Liver (tissue), 3 donors: Measurements from ENCODE around the gene CRB1.

Experiments
- FOXA1 ChIP-seq: IDR thresholded peaks from 2 replicates; pipeline ENCODE4 v1.6.1; 2016; ENCODE audit warnings: antibody characterized with exemption
- GABPA ChIP-seq, 2 donors: IDR thresholded peaks in 1 of 2; conservative IDR thresholded peaks in 1 of 2; 2 replicates each; pipeline ENCODE4 v1.6.1; 2016; ENCODE audit warnings: antibody characterized with exemption in 2 of 2, mild to moderate bottlenecking in 1 of 2, moderate library complexity in 1 of 2
- JUND ChIP-seq, 2 donors: IDR thresholded peaks; 2 replicates each; pipeline ENCODE4 v1.6.1; 2016; ENCODE audit warnings: antibody characterized with exemption in 2 of 2
- TAF1 ChIP-seq: conservative IDR thresholded peaks from 2 replicates; pipeline ENCODE4 v1.6.1; 2016; ENCODE audit warnings: antibody characterized with exemption, mild to moderate bottlenecking
- YY1 ChIP-seq: IDR thresholded peaks from 2 replicates; pipeline ENCODE4 v1.6.1; 2016; ENCODE audit warnings: antibody characterized with exemption, mild to moderate bottlenecking
- TF ChIP-seq, protein P1 (sequence below): fragments of 150-350 bp; IDR thresholded peaks from 2 replicates; pipeline ENCODE4 v1.5.1; 2017; ENCODE audit warnings: improper control_type of control experiment, low read depth, low read length; ENCODE audit not compliant: missing input control
- TF ChIP-seq, protein P2 (sequence below): IDR thresholded peaks from 2 replicates; pipeline ENCODE4 v1.6.1; 2016; ENCODE audit warnings: antibody characterized with exemption
- TF ChIP-seq, protein P3 (sequence below): IDR thresholded peaks from 2 replicates; pipeline ENCODE4 v1.6.1; 2016; ENCODE audit warnings: antibody characterized with exemption
- donor health status: healthy.
- donor health status: healthy.

DNA sequence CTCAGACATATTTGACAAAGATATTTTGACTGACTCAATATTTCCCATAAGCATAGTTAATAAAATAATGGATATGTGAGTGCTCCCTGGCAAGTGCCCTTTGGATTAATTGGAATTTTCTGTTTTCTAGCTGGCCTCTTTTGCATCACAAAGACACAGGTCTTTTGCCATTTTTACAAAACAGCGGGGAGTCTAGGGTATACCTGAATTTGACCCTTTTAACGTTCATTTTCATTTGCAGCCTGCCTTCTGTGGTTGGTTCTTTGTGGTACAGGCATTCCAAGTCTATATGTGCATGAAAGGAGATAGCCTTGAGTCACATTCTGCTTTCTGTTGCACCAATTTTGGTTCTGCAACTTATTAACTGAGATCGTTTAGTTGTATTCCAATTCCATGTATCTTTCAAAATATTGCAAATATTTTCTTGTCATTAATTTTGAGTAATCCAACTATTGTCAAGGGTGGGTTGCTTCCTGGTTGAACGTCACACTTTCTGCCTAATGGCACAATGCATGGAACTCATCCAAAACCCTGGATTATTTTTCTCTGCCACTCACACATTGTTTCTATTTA lies 171.7 kb downstream of the CRB1 start:
- TF ChIP-seq, protein P1, sequence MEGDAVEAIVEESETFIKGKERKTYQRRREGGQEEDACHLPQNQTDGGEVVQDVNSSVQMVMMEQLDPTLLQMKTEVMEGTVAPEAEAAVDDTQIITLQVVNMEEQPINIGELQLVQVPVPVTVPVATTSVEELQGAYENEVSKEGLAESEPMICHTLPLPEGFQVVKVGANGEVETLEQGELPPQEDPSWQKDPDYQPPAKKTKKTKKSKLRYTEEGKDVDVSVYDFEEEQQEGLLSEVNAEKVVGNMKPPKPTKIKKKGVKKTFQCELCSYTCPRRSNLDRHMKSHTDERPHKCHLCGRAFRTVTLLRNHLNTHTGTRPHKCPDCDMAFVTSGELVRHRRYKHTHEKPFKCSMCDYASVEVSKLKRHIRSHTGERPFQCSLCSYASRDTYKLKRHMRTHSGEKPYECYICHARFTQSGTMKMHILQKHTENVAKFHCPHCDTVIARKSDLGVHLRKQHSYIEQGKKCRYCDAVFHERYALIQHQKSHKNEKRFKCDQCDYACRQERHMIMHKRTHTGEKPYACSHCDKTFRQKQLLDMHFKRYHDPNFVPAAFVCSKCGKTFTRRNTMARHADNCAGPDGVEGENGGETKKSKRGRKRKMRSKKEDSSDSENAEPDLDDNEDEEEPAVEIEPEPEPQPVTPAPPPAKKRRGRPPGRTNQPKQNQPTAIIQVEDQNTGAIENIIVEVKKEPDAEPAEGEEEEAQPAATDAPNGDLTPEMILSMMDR: no peak
- TF ChIP-seq FOXA1: no peak
- TF ChIP-seq, protein P2, sequence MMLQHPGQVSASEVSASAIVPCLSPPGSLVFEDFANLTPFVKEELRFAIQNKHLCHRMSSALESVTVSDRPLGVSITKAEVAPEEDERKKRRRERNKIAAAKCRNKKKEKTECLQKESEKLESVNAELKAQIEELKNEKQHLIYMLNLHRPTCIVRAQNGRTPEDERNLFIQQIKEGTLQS: no peak
- no peak for TF ChIP-seq YY1
- TF ChIP-seq JUND (IDR thresholded peaks at IDR 0.05): no peak
- TF ChIP-seq, protein P3, sequence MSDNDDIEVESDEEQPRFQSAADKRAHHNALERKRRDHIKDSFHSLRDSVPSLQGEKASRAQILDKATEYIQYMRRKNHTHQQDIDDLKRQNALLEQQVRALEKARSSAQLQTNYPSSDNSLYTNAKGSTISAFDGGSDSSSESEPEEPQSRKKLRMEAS: no peak
- no peak for TF ChIP-seq GABPA (IDR thresholded peaks at IDR 0.05 in 1 of 2, conservative IDR thresholded peaks at IDR 0.05 in 1 of 2)
- no peak for TF ChIP-seq TAF1
